Pancreas (tissue), 10 donors: Measurements from ENCODE around the gene DKK3. TPM values are rescaled to one million over a fixed set of nuclear protein-coding genes. Genes with fewer than 3 reads are reported as not detected.

Experiments used
- ATAC-seq, 4 donors: fragments of 200-7000 bp; cut with Tn5 transposase; one replicate each; pipeline versions ENCODE4 v1.8.0 to v1.9.1; 2020; ENCODE audit warnings: mild to moderate bottlenecking in 4 of 4, moderate library complexity in 4 of 4
- DNase-seq, 6 donors: peaks; one replicate each; pipeline ENCODE4 v3.0.0-alpha.2; 2020
- FAIRE-seq: peaks from 2 replicates; lab custom pipeline; 2012; peaks lifted over from hg19 to GRCh38; lab: Jason Lieb, UNC
- H3K27ac ChIP-seq, 4 donors: fragments of 200-600 bp; sonication (generic); 1 replicate in 3 of 4; 2 replicates in 1 of 4; pipeline versions ENCODE4 v1.5.0 to v1.8.0; 2020
- H3K27me3 ChIP-seq, 4 donors: fragments of 200-600 bp; one replicate each; pipeline ENCODE4 v1.8.0; 2021
- H3K36me3 ChIP-seq, 3 donors: fragments of 200-600 bp; sonication (generic) in 1 of 3; one replicate each; pipeline versions ENCODE4 v1.5.0 to v1.8.0; 2020 to 2021
- H3K4me1 ChIP-seq, 3 donors: fragments of 200-600 bp; one replicate each; pipeline ENCODE4 v1.8.0; 2021
- H3K4me3 ChIP-seq, 4 donors: fragments of 200-600 bp; sonication (generic) in 2 of 4; one replicate each; pipeline versions ENCODE4 v1.5.0 to v1.8.0; 2020 to 2021
- H3K9me3 ChIP-seq, 4 donors: fragments of 200-600 bp; one replicate each; pipeline ENCODE4 v1.8.0; 2021
- CTCF ChIP-seq, 4 donors: fragments of 200-600 bp; sonication (generic) in 3 of 4; IDR thresholded peaks; one replicate each; pipeline versions ENCODE4 v1.5.0 to v1.8.0; 2021; ENCODE audit warnings: antibody characterized with exemption in 4 of 4
- WGBS, 2 donors: extraction: QIAGEN DNeasy Blood & Tissue Kit; methylation state at CpG; one replicate each; pipeline ENCODE4 v1.1.7; 2013; 5-methylcytosine and 5-hydroxymethylcytosine counted together
- intact Hi-C, 3 donors: fragments of 100-400 bp; cut with DNase I; formaldehyde crosslinking; loops; one replicate each; pipeline versions ENCODE4 v1.11.1 to v1.14.2; 2022
- polyA plus RNA-seq, 2 donors: library from polyadenylated mRNA; stranded (reverse); fragments of 200-250 nt; gene quantifications; one replicate each; pipeline ENCODE4 v1.2.3, GENCODE V29; 2013
- total RNA-seq, 6 donors: library from RNA; stranded (reverse); fragmentation: NEBNext Ultra II Directional in 4 of 6; extraction: Animal tissue kit (Norgen Biotek cat#: 25700) in 4 of 6; gene quantifications; one replicate each; pipeline versions ENCODE4 v1.2.1 to v1.2.4, GENCODE V29; 2021 to 2023
- donor health status: healthy with polysubstance abuse.
- donor health status: DM: no; HTN: no; CAD: no; lungs with moderate emphysema.
- donor health status: DM: no; HTN: no; CAD: no.
- donor health status: control.
- donor health status: control.
- donor health status: Bipolar disorder and iron deficiency.
- donor health status: DM: yes; HTN: yes; CAD: no.
- donor health status: DM: no; HTN: no; CAD: no.
- donor health status: DM: no; HTN: no; CAD: no.
- donor health status: DM: yes; HTN: yes; CAD: no.

DKK3 gene
- total and polyA plus RNA-seq, 8 donors: 2.7 to 10.5 (median 5.8) TPM

DNA sequence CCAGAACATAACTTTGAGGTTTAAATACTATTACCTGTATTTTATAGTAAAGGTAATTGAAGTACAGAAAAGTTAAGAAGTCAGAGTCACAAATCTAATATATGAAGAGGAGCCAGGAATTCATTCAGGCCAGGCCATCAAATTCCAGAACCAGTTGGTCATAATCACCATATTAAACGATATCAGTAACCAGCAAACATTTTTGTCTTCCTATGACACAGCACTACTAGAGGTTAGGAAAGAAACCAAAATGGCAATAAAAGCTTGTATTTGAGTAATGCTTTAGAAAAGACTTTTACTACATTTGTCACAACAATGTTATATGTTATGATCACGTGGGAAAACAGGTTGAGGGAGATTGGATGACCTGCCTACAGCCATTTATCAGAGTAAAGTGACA is 62.2 kb downstream of the DKK3 start:
- intact Hi-C loops: no loop called here
- no peak for DNase-seq
- H3K36me3 ChIP-seq: peaks cover 0 to 8% (median 6%) of the 10 kb centered on the region in 3 donors
- TF ChIP-seq CTCF (IDR thresholded peaks at IDR 0.05): no peak
- no peaks in the 10 kb centered on the region for H3K4me1 ChIP-seq
- H3K27ac ChIP-seq: no peak overlapping the region
- no peak overlapping the region for H3K4me3 ChIP-seq
- H3K27me3 ChIP-seq: no peaks in the 10 kb centered on the region
- no peak for ATAC-seq
- 70 to 79% methylated on average over 2 of the region's 2 CpGs for WGBS, 2 donors
- no peak for FAIRE-seq
- no peaks in the 10 kb centered on the region for H3K9me3 ChIP-seq

- Histone ChIP-seq H3K4me3 (no peak overlapping the region), H3K9me3 (no peaks in the 10 kb centered on the region), H3K36me3 (peaks cover 0 to 15% (median 10%) of the 10 kb centered on the region in 3 donors), H3K27ac (no peak overlapping the region), H3K27me3 (no peaks in the 10 kb centered on the region), H3K4me1 (no peaks in the 10 kb centered on the region)
- no peak for TF ChIP-seq CTCF (IDR thresholded peaks at IDR 0.05)
- intact Hi-C loops: no loop called here
- DNase-seq (no peak), FAIRE-seq (no peak), ATAC-seq (no peak)
- 77 to 83% methylated on average over 5 of the region's 5 CpGs for WGBS, 2 donors
Measured at GRCh38 chr11:11944444-11944843, 64.0 kb downstream of the DKK3 start.

DNA sequence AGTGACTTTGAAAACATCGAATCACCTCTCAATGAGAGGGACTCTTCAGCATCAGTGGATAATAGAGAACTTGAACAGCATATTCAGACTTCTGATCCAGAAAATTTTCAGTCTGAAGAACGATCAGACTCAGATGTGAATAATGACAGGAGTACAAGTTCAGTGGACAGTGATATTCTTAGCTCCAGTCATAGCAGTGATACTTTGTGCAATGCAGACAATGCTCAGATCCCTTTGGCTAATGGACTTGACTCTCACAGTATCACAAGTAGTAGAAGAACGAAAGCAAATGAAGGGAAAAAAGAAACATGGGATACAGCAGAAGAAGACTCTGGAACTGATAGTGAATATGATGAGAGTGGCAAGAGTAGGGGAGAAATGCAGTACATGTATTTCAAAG is 65.8 kb downstream of the DKK3 start:
- no peak for TF ChIP-seq CTCF (IDR thresholded peaks at IDR 0.05)

GRCh38 chr11:11940551-11940950 is 67.9 kb downstream of the DKK3 start:
- TF ChIP-seq CTCF (IDR thresholded peaks at IDR 0.05): no peak
- no peak for DNase-seq
- ATAC-seq: no peak
- FAIRE-seq: no peak
- Histone ChIP-seq H3K4me1 (no peaks in the 10 kb centered on the region), H3K27ac (no peak overlapping the region), H3K36me3 (peaks cover 0 to 27% (median 14%) of the 10 kb centered on the region in 3 donors), H3K4me3 (no peak overlapping the region), H3K27me3 (no peaks in the 10 kb centered on the region), H3K9me3 (no peaks in the 10 kb centered on the region)
- intact Hi-C loops: no loop called here

More for the DNA sequence above, 65.8 kb downstream of the DKK3 start:
- Histone ChIP-seq H3K9me3 (no peaks in the 10 kb centered on the region), H3K4me1 (no peaks in the 10 kb centered on the region), H3K36me3 (peaks cover 0 to 18% (median 14%) of the 10 kb centered on the region in 3 donors), H3K27me3 (no peaks in the 10 kb centered on the region), H3K4me3 (no peak overlapping the region), H3K27ac (no peak overlapping the region)
- ATAC-seq: no peak
- 84 to 88% methylated on average over 3 of the region's 3 CpGs for WGBS, 2 donors
- DNase-seq: no peak
- intact Hi-C loops: no loop called here
- no peak for FAIRE-seq

- intact Hi-C loops: loop anchor here in 2 of 3 donors (5.0 to 10.0 kb wide), 2 partner anchors 104 to 107 kb away; no protein-coding TSS in a partner anchor
- no peaks in the 10 kb centered on the region for H3K9me3 ChIP-seq
Measured at GRCh38 chr11:11937957-11938356, 70.5 kb downstream of the DKK3 start.

More at GRCh38 chr11:11937957-11938356, 70.5 kb downstream of the DKK3 start:
- DNase-seq (no peak), FAIRE-seq (no peak), ATAC-seq (no peak)
- H3K27me3 ChIP-seq: no peaks in the 10 kb centered on the region
- H3K27ac ChIP-seq: no peak overlapping the region
- no peak for TF ChIP-seq CTCF (IDR thresholded peaks at IDR 0.05)
- 90 to 98% methylated on average over 1 of the region's 1 CpG for WGBS, 2 donors
- H3K4me1 ChIP-seq: no peaks in the 10 kb centered on the region
- peaks cover 0 to 27% (median 14%) of the 10 kb centered on the region in 3 donors for H3K36me3 ChIP-seq
- no peak overlapping the region for H3K4me3 ChIP-seq
